MCF 10A (cell line): ENCODE results near the gene TRIM14. TPM values are rescaled to one million over a fixed set of nuclear protein-coding genes. Genes with fewer than 3 reads are reported as not detected.
"Not testable (repeated sequence)": the region's sequence is repeated elsewhere in the genome, so short reads cannot be mapped to it uniquely, and the experiment has no call there.

ENCODE experiments used
- BruUV-seq: library from RNA; stranded (reverse); fragments of 400-500 nt; replicated peaks from 2 replicates; lab custom pipeline; 2021; lab: Mats Ljungman, UMichigan
- CTCF ChIA-PET: fragments of 300-600 bp; sonication (Branson Sonifier 250); formaldehyde crosslinking; extraction: SDS; loops from one replicate; lab custom pipeline; 2021; ENCODE audit warnings: antibody characterized with exemption, inconsistent platforms; lab: Yijun Ruan, JAX
- POLR2A ChIA-PET: fragments of 300-600, 350-650 bp; sonication (Branson Sonifier 250); formaldehyde crosslinking; extraction: SDS; loops from one replicate; lab custom pipeline; 2020; ENCODE audit warnings: antibody characterized with exemption, inconsistent platforms; lab: Yijun Ruan, JAX
- DNase-seq: peaks from one replicate; pipeline ENCODE4 v3.0.0-alpha.2; 2018; ENCODE audit not compliant: unreplicated experiment
- H3K27ac Mint-ChIP-seq: one replicate; pipeline ENCODE4 v1.8.0; 2022; ENCODE audit warnings: mild to moderate bottlenecking, low read depth, mixed read lengths; ENCODE audit not compliant: unreplicated experiment
- H3K27me3 Mint-ChIP-seq: one replicate; pipeline ENCODE4 v1.8.0; 2022; ENCODE audit warnings: mixed read lengths; ENCODE audit not compliant: insufficient read depth, unreplicated experiment
- H3K36me3 Mint-ChIP-seq: one replicate; pipeline ENCODE4 v1.8.0; 2022; ENCODE audit warnings: mild to moderate bottlenecking, moderate library complexity, mixed read lengths; ENCODE audit not compliant: insufficient read depth, unreplicated experiment
- H3K4me1 Mint-ChIP-seq: one replicate; pipeline ENCODE4 v1.8.0; 2022; ENCODE audit warnings: mixed read lengths; ENCODE audit not compliant: insufficient read depth, unreplicated experiment
- H3K4me3 Mint-ChIP-seq: one replicate; pipeline ENCODE4 v1.8.0; 2022; ENCODE audit warnings: mild to moderate bottlenecking, moderate library complexity, mixed read lengths; ENCODE audit not compliant: unreplicated experiment
- H3K9me3 Mint-ChIP-seq: one replicate; pipeline ENCODE4 v1.8.0; 2022; ENCODE audit warnings: mixed read lengths; ENCODE audit not compliant: unreplicated experiment
- CTCF ChIP-seq: fragments of 200-600 bp; IDR thresholded peaks from one replicate; pipeline ENCODE4 v1.8.0; 2022; ENCODE audit warnings: antibody characterized with exemption, mild to moderate bottlenecking; ENCODE audit not compliant: unreplicated experiment
- intact Hi-C: fragments of 100-400 bp; cut with micrococcal nuclease; formaldehyde crosslinking; loops from 2 replicates; pipeline ENCODE4 v1.14.1; 2022
- total RNA-seq: library from RNA; stranded (reverse); gene quantifications from 2 replicates; pipeline ENCODE4 v1.2.3, GENCODE V29; 2022

The TRIM14 gene
- total RNA-seq, 1 experiment from 2014 or later: 17.9 TPM

GRCh38 chr9:98094851-98095250 is 24.2 kb downstream of the TRIM14 start:
- no peaks in the 10 kb centered on the region for H3K9me3 Mint-ChIP-seq
- H3K4me1 Mint-ChIP-seq: no peaks in the 10 kb centered on the region
- no peak for DNase-seq
- peaks cover 17% of the 10 kb centered on the region for H3K36me3 Mint-ChIP-seq
- no peak for TF ChIP-seq CTCF
- no peak overlapping the region for H3K27ac Mint-ChIP-seq
- POLR2A ChIA-PET: no interaction called here
- no TSS peak for BruUV-seq
- intact Hi-C loops: no loop called here
- no peaks in the 10 kb centered on the region for H3K27me3 Mint-ChIP-seq
- CTCF ChIA-PET: interaction anchor here (2.0 kb wide), 1 partner anchor 10 kb away, joined by 7 read pairs; no protein-coding TSS in a partner anchor
- H3K4me3 Mint-ChIP-seq: no peak overlapping the region

GRCh38 chr9:98094316-98094715 is 24.7 kb downstream of the TRIM14 start:
- no peak for TF ChIP-seq CTCF
- H3K36me3 Mint-ChIP-seq: peaks cover 17% of the 10 kb centered on the region
- BruUV-seq: no TSS peak
- H3K27ac Mint-ChIP-seq: no peak overlapping the region
- intact Hi-C loops: no loop called here
- no peak overlapping the region for H3K4me3 Mint-ChIP-seq
- H3K4me1 Mint-ChIP-seq: no peaks in the 10 kb centered on the region
- no peaks in the 10 kb centered on the region for H3K9me3 Mint-ChIP-seq
- H3K27me3 Mint-ChIP-seq: no peaks in the 10 kb centered on the region
- POLR2A ChIA-PET: no interaction called here
- no peak for DNase-seq
- CTCF ChIA-PET: interaction anchor here (1.0 kb wide), 1 partner anchor 52 kb away, joined by 3 read pairs; no protein-coding TSS in a partner anchor

- ChIA-PET CTCF (interaction anchor here (1.1 kb wide), 1 partner anchor 113 kb away, joined by 3 read pairs; no protein-coding TSS in a partner anchor), POLR2A (interaction anchor here (1.0 kb wide), 1 partner anchor 8 kb away, joined by 3 read pairs; no protein-coding TSS in a partner anchor)
- Mint-ChIP-seq H3K9me3 (no peaks in the 10 kb centered on the region), H3K27ac (no peak overlapping the region), H3K4me3 (no peak overlapping the region), H3K27me3 (no peaks in the 10 kb centered on the region), H3K36me3 (peaks cover 16% of the 10 kb centered on the region), H3K4me1 (no peaks in the 10 kb centered on the region)
- DNase-seq: no peak
- no peak for TF ChIP-seq CTCF
- BruUV-seq: no TSS peak
- intact Hi-C loops: no loop called here
Observed at GRCh38 chr9:98092613-98092931, 26.4 kb downstream of the TRIM14 start.

GRCh38 chr9:98091735-98092612 is 27.0 kb downstream of the TRIM14 start:
- no peaks in the 10 kb centered on the region for H3K4me1 Mint-ChIP-seq
- no peak for TF ChIP-seq CTCF
- H3K27ac Mint-ChIP-seq: no peak overlapping the region
- ChIA-PET POLR2A (interaction anchor here (1.0 kb wide), 1 partner anchor 8 kb away, joined by 3 read pairs; no protein-coding TSS in a partner anchor), CTCF (interaction anchor here (0.6 to 1.1 kb wide), 3 partner anchors 99 to 113 kb away, joined by 3 read pairs; no protein-coding TSS in a partner anchor)
- H3K9me3 Mint-ChIP-seq: no peaks in the 10 kb centered on the region
- BruUV-seq: no TSS peak
- no peak for DNase-seq
- H3K27me3 Mint-ChIP-seq: no peaks in the 10 kb centered on the region
- intact Hi-C loops: no loop called here
- H3K4me3 Mint-ChIP-seq: no peak overlapping the region
- H3K36me3 Mint-ChIP-seq: peaks cover 16% of the 10 kb centered on the region

- intact Hi-C loops, DNase-seq, BruUV-seq, H3K27me3 Mint-ChIP-seq, POLR2A ChIA-PET, H3K27ac Mint-ChIP-seq, H3K9me3 Mint-ChIP-seq, H3K4me1 Mint-ChIP-seq, H3K4me3 Mint-ChIP-seq: not testable (repeated sequence)
- peaks cover 16% of the 10 kb centered on the region for H3K36me3 Mint-ChIP-seq
- CTCF ChIA-PET: interaction anchor here (0.6 to 0.8 kb wide), 4 partner anchors 11 to 615 kb away, joined by 3 read pairs; no protein-coding TSS in a partner anchor
Observed at GRCh38 chr9:98090674-98091073, 28.3 kb downstream of the TRIM14 start.
